ENCODE data around the gene CD55. TPM values are rescaled to one million over a fixed set of nuclear protein-coding genes. Genes with fewer than 3 reads are reported as not detected.

CD55 gene
- 159 and 213 TPM in 2 replicates for total RNA-seq (2022)
- Bru-seq, nascent RNA = percentile 99 among the genes with signal in this experiment
- BruChase-seq, experiment 1, labeled RNA remaining after a 6-hour chase = percentile 97 among the genes with signal in this experiment
- percentile 97 among the genes with signal in this experiment for BruChase-seq, experiment 2, labeled RNA remaining after a 2-hour chase
- long read RNA-seq, transcript CD55-203 (10 exons, 1,691 nt) = minor isoform, 21 of 295 reads
- long read RNA-seq, transcript CD55-204 (10 exons, 2,892 nt) = major isoform, 181 of 295 reads
- long read RNA-seq, transcript CD55-201 (11 exons, 2,220 nt) = minor isoform, 26 of 295 reads
- long read RNA-seq, partial matches to known transcripts = 24 of 295 reads
- long read RNA-seq, other reads (novel, unspliced or antisense) = 43 of 295 reads

GRCh38 chr1:207321079-207321789 is at the start of gene CD55:
CD55 (plus strand) TSS chr1:207321678; CDS start chr1:207321766, 88 bp downstream.
- H3K27ac Mint-ChIP-seq (ENCODE audit: low read depth, unreplicated experiment) = peak within 1 kb of the TSS; percentile 93
- intact Hi-C loops (cut with micrococcal nuclease) = loop anchor here (1.0 to 10.0 kb wide), 10 partner anchors 10 to 426 kb away; partner anchors contain the start of genes C1orf116, CR1 and IL24
- no TSS peak for BruUV-seq (replicated peaks)
- DNase-seq (ENCODE audit: unreplicated experiment) = peak; percentile 100
- H3K27me3 Mint-ChIP-seq (ENCODE audit: insufficient read depth, unreplicated experiment) = no peaks in the 10 kb centered on the region
- H3K4me1 Mint-ChIP-seq (ENCODE audit: insufficient read depth, unreplicated experiment) = peaks cover 41% of the 10 kb centered on the region
- ChIA-PET CTCF (interaction anchor here (0.6 to 3.8 kb wide), 22 partner anchors 9 to 237 kb away, joined by 3 to 18 read pairs (median 4); no protein-coding TSS in a partner anchor), POLR2A (interaction anchor here (0.6 to 6.2 kb wide), 58 partner anchors 9 to 628 kb away, joined by 3 to 155 read pairs (median 7); partner anchors contain the start of genes C1orf116, CD46 and PFKFB2)
- H3K36me3 Mint-ChIP-seq (ENCODE audit: insufficient read depth, unreplicated experiment) = peaks cover 28% of the 10 kb centered on the region
- no peaks in the 10 kb centered on the region for H3K9me3 Mint-ChIP-seq (ENCODE audit: unreplicated experiment)
- H3K4me3 Mint-ChIP-seq (ENCODE audit: unreplicated experiment) = peak within 1 kb of the TSS; percentile 71
- TF ChIP-seq, protein P1, sequence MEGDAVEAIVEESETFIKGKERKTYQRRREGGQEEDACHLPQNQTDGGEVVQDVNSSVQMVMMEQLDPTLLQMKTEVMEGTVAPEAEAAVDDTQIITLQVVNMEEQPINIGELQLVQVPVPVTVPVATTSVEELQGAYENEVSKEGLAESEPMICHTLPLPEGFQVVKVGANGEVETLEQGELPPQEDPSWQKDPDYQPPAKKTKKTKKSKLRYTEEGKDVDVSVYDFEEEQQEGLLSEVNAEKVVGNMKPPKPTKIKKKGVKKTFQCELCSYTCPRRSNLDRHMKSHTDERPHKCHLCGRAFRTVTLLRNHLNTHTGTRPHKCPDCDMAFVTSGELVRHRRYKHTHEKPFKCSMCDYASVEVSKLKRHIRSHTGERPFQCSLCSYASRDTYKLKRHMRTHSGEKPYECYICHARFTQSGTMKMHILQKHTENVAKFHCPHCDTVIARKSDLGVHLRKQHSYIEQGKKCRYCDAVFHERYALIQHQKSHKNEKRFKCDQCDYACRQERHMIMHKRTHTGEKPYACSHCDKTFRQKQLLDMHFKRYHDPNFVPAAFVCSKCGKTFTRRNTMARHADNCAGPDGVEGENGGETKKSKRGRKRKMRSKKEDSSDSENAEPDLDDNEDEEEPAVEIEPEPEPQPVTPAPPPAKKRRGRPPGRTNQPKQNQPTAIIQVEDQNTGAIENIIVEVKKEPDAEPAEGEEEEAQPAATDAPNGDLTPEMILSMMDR (IDR thresholded peaks at IDR 0.05; ENCODE audit: unreplicated experiment) = peak; percentile 22

- no peak overlapping the region for H3K27ac Mint-ChIP-seq (ENCODE audit: low read depth, unreplicated experiment)
- H3K4me1 Mint-ChIP-seq (ENCODE audit: insufficient read depth, unreplicated experiment) = no peaks in the 10 kb centered on the region
- BruUV-seq (replicated peaks) = no TSS peak
- intact Hi-C loops (cut with micrococcal nuclease) = no loop called here
- POLR2A ChIA-PET = interaction anchor here (0.6 to 1.0 kb wide), 3 partner anchors 14 to 22 kb away, joined by 3 to 6 read pairs (median 3); no protein-coding TSS in a partner anchor
- H3K27me3 Mint-ChIP-seq (ENCODE audit: insufficient read depth, unreplicated experiment) = no peaks in the 10 kb centered on the region
- no peaks in the 10 kb centered on the region for H3K36me3 Mint-ChIP-seq (ENCODE audit: insufficient read depth, unreplicated experiment)
- no peak overlapping the region for H3K4me3 Mint-ChIP-seq (ENCODE audit: unreplicated experiment)
- CTCF ChIA-PET = no interaction called here
- DNase-seq (ENCODE audit: unreplicated experiment) = no peak
- peaks cover 26% of the 10 kb centered on the region for H3K9me3 Mint-ChIP-seq (ENCODE audit: unreplicated experiment)
- TF ChIP-seq, protein P1 (IDR thresholded peaks at IDR 0.05; ENCODE audit: unreplicated experiment) = no peak
Measured at GRCh38 chr1:207274882-207275281, 46.6 kb upstream of the CD55 start.

- H3K27me3 Mint-ChIP-seq (ENCODE audit: insufficient read depth, unreplicated experiment) = no peaks in the 10 kb centered on the region
- H3K4me1 Mint-ChIP-seq (ENCODE audit: insufficient read depth, unreplicated experiment) = peaks cover under 1% of the 10 kb centered on the region
- H3K4me3 Mint-ChIP-seq (ENCODE audit: unreplicated experiment) = no peak overlapping the region
- H3K9me3 Mint-ChIP-seq (ENCODE audit: unreplicated experiment) = peaks cover 26% of the 10 kb centered on the region
- H3K36me3 Mint-ChIP-seq (ENCODE audit: insufficient read depth, unreplicated experiment) = no peaks in the 10 kb centered on the region
- intact Hi-C loops (cut with micrococcal nuclease) = no loop called here
- POLR2A ChIA-PET = no interaction called here
- BruUV-seq (replicated peaks) = no TSS peak
- H3K27ac Mint-ChIP-seq (ENCODE audit: low read depth, unreplicated experiment) = no peak overlapping the region
- CTCF ChIA-PET = interaction anchor here (0.7 kb wide), 1 partner anchor 1703 kb away, joined by 3 read pairs; no protein-coding TSS in a partner anchor
- no peak for DNase-seq (ENCODE audit: unreplicated experiment)
- TF ChIP-seq, protein P1 (IDR thresholded peaks at IDR 0.05; ENCODE audit: unreplicated experiment) = no peak
Measured at GRCh38 chr1:207276465-207276864, 45.0 kb upstream of the CD55 start.

DNA sequence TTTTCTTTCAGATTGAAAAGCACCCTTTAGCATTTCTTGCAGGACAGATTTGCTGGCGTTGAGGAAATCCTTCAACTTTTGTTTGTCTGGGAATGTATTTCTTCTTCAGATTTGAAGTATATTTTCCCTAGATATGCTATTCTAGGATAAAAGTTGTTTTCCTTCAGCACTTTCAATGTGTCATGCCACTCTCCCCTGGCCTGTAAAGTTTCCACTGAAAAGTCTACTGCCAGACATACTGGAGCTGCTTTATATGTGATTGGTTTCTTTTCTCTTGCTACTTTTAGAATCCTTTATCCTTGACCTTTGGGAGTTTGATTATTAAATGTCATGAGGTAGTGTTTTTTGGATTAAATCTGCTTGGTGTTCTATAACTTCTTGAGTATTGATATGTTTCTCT is 44.2 kb upstream of the CD55 start:
- CTCF ChIA-PET = interaction anchor here (0.7 kb wide), 1 partner anchor 13 kb away, joined by 3 read pairs; no protein-coding TSS in a partner anchor
- H3K27ac Mint-ChIP-seq (ENCODE audit: low read depth, unreplicated experiment) = no peak overlapping the region

More for the DNA sequence above, 44.2 kb upstream of the CD55 start:
- intact Hi-C loops (cut with micrococcal nuclease) = no loop called here
- POLR2A ChIA-PET = interaction anchor here (0.7 kb wide), 1 partner anchor 113 kb away, joined by 3 read pairs; no protein-coding TSS in a partner anchor
- Mint-ChIP-seq H3K4me1 (ENCODE audit: insufficient read depth, unreplicated experiment) (peaks cover 6% of the 10 kb centered on the region), H3K36me3 (ENCODE audit: insufficient read depth, unreplicated experiment) (no peaks in the 10 kb centered on the region), H3K27me3 (ENCODE audit: insufficient read depth, unreplicated experiment) (no peaks in the 10 kb centered on the region), H3K4me3 (ENCODE audit: unreplicated experiment) (no peak overlapping the region), H3K9me3 (ENCODE audit: unreplicated experiment) (peaks cover 21% of the 10 kb centered on the region)
- no TSS peak for BruUV-seq (replicated peaks)
- no peak for DNase-seq (ENCODE audit: unreplicated experiment)
- TF ChIP-seq, protein P1 (IDR thresholded peaks at IDR 0.05; ENCODE audit: unreplicated experiment) = no peak

Measured in MCF 10A (cell line).